IgD-negative memory B cell (primary cell): ENCODE measurements around the gene ASXL1. TPM values are rescaled to one million over a fixed set of nuclear protein-coding genes. Genes with fewer than 3 reads are reported as not detected.

ENCODE experiments used
- H3K27ac Mint-ChIP-seq, 3 donors: one replicate each; pipeline ENCODE4 v1.8.0; 2020 to 2022; ENCODE audit warnings: mild to moderate bottlenecking in 3 of 3, mixed read lengths in 3 of 3, moderate library complexity in 1 of 3
- H3K27me3 Mint-ChIP-seq: one replicate; pipeline ENCODE4 v1.8.0; 2021; ENCODE audit warnings: mixed read lengths
- H3K36me3 Mint-ChIP-seq: one replicate; pipeline ENCODE4 v1.8.0; 2020; ENCODE audit warnings: mild to moderate bottlenecking, mixed read lengths
- H3K4me1 Mint-ChIP-seq, 3 donors: one replicate each; pipeline ENCODE4 v1.8.0; 2020 to 2022; ENCODE audit warnings: mixed read lengths in 3 of 3, mild to moderate bottlenecking in 1 of 3
- H3K4me3 Mint-ChIP-seq, 4 donors: one replicate each; pipeline ENCODE4 v1.8.0; 2020 to 2022; ENCODE audit warnings: mild to moderate bottlenecking in 4 of 4, mixed read lengths in 4 of 4, moderate library complexity in 3 of 4
- H3K9me3 Mint-ChIP-seq, 3 donors: one replicate each; pipeline ENCODE4 v1.8.0; 2020 to 2021; ENCODE audit warnings: mixed read lengths in 3 of 3, mild to moderate bottlenecking in 1 of 3
- polyA plus RNA-seq: library from polyadenylated mRNA; unstranded; fragments of 300-500 nt; fragmentation: Illumina TruSeq; gene quantifications from one replicate; pipeline ENCODE4 v1.2.3, GENCODE V29; 2021

ASXL1 gene
- polyA plus RNA-seq, 1 donor from 2014 or later = 24.5 TPM

GRCh38 chr20:32470025-32470861, 112.1 kb downstream of the ASXL1 start:
- Mint-ChIP-seq H3K4me1 (peaks cover 4 to 17% (median 17%) of the 10 kb centered on the region in 3 donors), H3K27ac (no peak overlapping the region), H3K36me3 (peaks cover 5% of the 10 kb centered on the region), H3K4me3 (peak overlapping the region in 2 of 4 donors; percentile 1 to 72), H3K27me3 (no peaks in the 10 kb centered on the region), H3K9me3 (no peaks in the 10 kb centered on the region)

GRCh38 chr20:32470940-32471339, 112.8 kb downstream of the ASXL1 start:
- H3K4me1 Mint-ChIP-seq = peaks cover 4 to 20% (median 18%) of the 10 kb centered on the region in 3 donors
- H3K27ac Mint-ChIP-seq = no peak overlapping the region
- peaks cover 5% of the 10 kb centered on the region for H3K36me3 Mint-ChIP-seq
- H3K9me3 Mint-ChIP-seq = no peaks in the 10 kb centered on the region
- H3K27me3 Mint-ChIP-seq = peaks cover under 1% of the 10 kb centered on the region
- H3K4me3 Mint-ChIP-seq = no peak overlapping the region

- H3K9me3 Mint-ChIP-seq = no peaks in the 10 kb centered on the region
- no peak overlapping the region for H3K27ac Mint-ChIP-seq
- peaks cover 11 to 31% (median 24%) of the 10 kb centered on the region in 3 donors for H3K4me1 Mint-ChIP-seq
- H3K27me3 Mint-ChIP-seq = peaks cover 2% of the 10 kb centered on the region
- no peak overlapping the region for H3K4me3 Mint-ChIP-seq
- peaks cover 5% of the 10 kb centered on the region for H3K36me3 Mint-ChIP-seq
Measured at GRCh38 chr20:32472581-32473207, 114.6 kb downstream of the ASXL1 start.

- Mint-ChIP-seq H3K4me3 (no peak overlapping the region), H3K9me3 (no peaks in the 10 kb centered on the region), H3K27me3 (peaks cover 2% of the 10 kb centered on the region), H3K4me1 (peaks cover 14 to 34% (median 19%) of the 10 kb centered on the region in 3 donors), H3K27ac (no peak overlapping the region), H3K36me3 (peaks cover 5% of the 10 kb centered on the region)
Measured at GRCh38 chr20:32473231-32474008, 115.3 kb downstream of the ASXL1 start.

- Mint-ChIP-seq H3K4me1 (peaks cover 14 to 31% (median 15%) of the 10 kb centered on the region in 3 donors), H3K27ac (no peak overlapping the region), H3K36me3 (peaks cover 5% of the 10 kb centered on the region), H3K27me3 (peaks cover 2% of the 10 kb centered on the region), H3K9me3 (no peaks in the 10 kb centered on the region), H3K4me3 (no peak overlapping the region)
Measured at GRCh38 chr20:32474009-32474716, 116.0 kb downstream of the ASXL1 start.

GRCh38 chr20:32474717-32474966, 116.5 kb downstream of the ASXL1 start:
- H3K27ac Mint-ChIP-seq = no peak overlapping the region
- H3K4me3 Mint-ChIP-seq = peak overlapping the region in 1 of 4 donors; percentile 58
- H3K27me3 Mint-ChIP-seq = peaks cover 2% of the 10 kb centered on the region
- H3K9me3 Mint-ChIP-seq = no peaks in the 10 kb centered on the region
- peaks cover 19 to 33% (median 20%) of the 10 kb centered on the region in 3 donors for H3K4me1 Mint-ChIP-seq
- peaks cover 5% of the 10 kb centered on the region for H3K36me3 Mint-ChIP-seq

GRCh38 chr20:32474967-32475811, 117.1 kb downstream of the ASXL1 start:
- Mint-ChIP-seq H3K4me3 (peak overlapping the region in 2 of 4 donors; percentile 66 to 88), H3K27ac (peak overlapping the region in 1 of 3 donors; percentile 82), H3K4me1 (peaks cover 21 to 33% (median 21%) of the 10 kb centered on the region in 3 donors), H3K9me3 (no peaks in the 10 kb centered on the region), H3K36me3 (peaks cover 3% of the 10 kb centered on the region), H3K27me3 (peaks cover 2% of the 10 kb centered on the region)

GRCh38 chr20:32476684-32477593, 118.8 kb downstream of the ASXL1 start:
- H3K27me3 Mint-ChIP-seq = peaks cover 2% of the 10 kb centered on the region
- H3K9me3 Mint-ChIP-seq = no peaks in the 10 kb centered on the region
- peaks cover 19 to 28% (median 21%) of the 10 kb centered on the region in 3 donors for H3K4me1 Mint-ChIP-seq
- peak overlapping the region in 2 of 3 donors; percentile 57 to 82 for H3K27ac Mint-ChIP-seq
- no peaks in the 10 kb centered on the region for H3K36me3 Mint-ChIP-seq
- H3K4me3 Mint-ChIP-seq = peak overlapping the region in 3 of 4 donors; percentile 43 to 68 (median 48)

- peak overlapping the region in 1 of 3 donors; percentile 47 for H3K27ac Mint-ChIP-seq
- peaks cover 2% of the 10 kb centered on the region for H3K27me3 Mint-ChIP-seq
- H3K36me3 Mint-ChIP-seq = no peaks in the 10 kb centered on the region
- peak overlapping the region in 2 of 4 donors; percentile 20 to 48 for H3K4me3 Mint-ChIP-seq
- no peaks in the 10 kb centered on the region for H3K9me3 Mint-ChIP-seq
- H3K4me1 Mint-ChIP-seq = peaks cover 19 to 29% (median 21%) of the 10 kb centered on the region in 3 donors
Measured at GRCh38 chr20:32477594-32478512, 119.7 kb downstream of the ASXL1 start.

GRCh38 chr20:32478576-32478975, 120.4 kb downstream of the ASXL1 start:
- no peak overlapping the region for H3K27ac Mint-ChIP-seq
- H3K9me3 Mint-ChIP-seq = no peaks in the 10 kb centered on the region
- H3K4me3 Mint-ChIP-seq = peak overlapping the region in 1 of 4 donors; percentile 3
- no peaks in the 10 kb centered on the region for H3K36me3 Mint-ChIP-seq
- peaks cover 2% of the 10 kb centered on the region for H3K27me3 Mint-ChIP-seq
- H3K4me1 Mint-ChIP-seq = peaks cover 19 to 29% (median 20%) of the 10 kb centered on the region in 3 donors

- peak overlapping the region in 2 of 4 donors; percentile 60 for H3K4me3 Mint-ChIP-seq
- peak overlapping the region in 1 of 3 donors; percentile 28 for H3K27ac Mint-ChIP-seq
- H3K9me3 Mint-ChIP-seq = no peaks in the 10 kb centered on the region
- peaks cover 2% of the 10 kb centered on the region for H3K27me3 Mint-ChIP-seq
- H3K4me1 Mint-ChIP-seq = peaks cover 19 to 29% (median 19%) of the 10 kb centered on the region in 3 donors
- H3K36me3 Mint-ChIP-seq = no peaks in the 10 kb centered on the region
Measured at GRCh38 chr20:32479012-32479411, 120.9 kb downstream of the ASXL1 start.

GRCh38 chr20:32479697-32480171, 121.6 kb downstream of the ASXL1 start:
- Mint-ChIP-seq H3K9me3 (no peaks in the 10 kb centered on the region), H3K27ac (peak overlapping the region in 1 of 3 donors; percentile 28), H3K4me1 (peaks cover 19 to 29% (median 20%) of the 10 kb centered on the region in 3 donors), H3K36me3 (no peaks in the 10 kb centered on the region), H3K27me3 (peaks cover 2% of the 10 kb centered on the region), H3K4me3 (peak overlapping the region; percentile 16 to 68 (median 44))
